GM12878 (cell line): ENCODE results near the gene SLC22A23. TPM values are rescaled to one million over a fixed set of nuclear protein-coding genes. Genes with fewer than 3 reads are reported as not detected.

Experiments
- ATAC-seq: fragments of 200-7000 bp; cut with Tn5 transposase; 3 replicates; pipeline ENCODE4 v1.9.1; 2020; ENCODE audit warnings: mild to moderate bottlenecking, moderate library complexity
- BruUV-seq: library from RNA; stranded (reverse); fragments of 400-500 nt; replicated peaks from 2 replicates; lab custom pipeline; 2021; lab: Mats Ljungman, UMichigan
- CTCF ChIA-PET: fragments of 300-600 bp; sonication (Branson Sonifier 250); formaldehyde crosslinking; extraction: SDS; loops from one replicate; lab custom pipeline; 2021; ENCODE audit warnings: inconsistent platforms; lab: Yijun Ruan, JAX
- POLR2A ChIA-PET: fragments of 350-600 bp; formaldehyde crosslinking; extraction: SDS; loops from one replicate; lab custom pipeline; 2021; ENCODE audit warnings: inconsistent platforms; lab: Charles Lee
- RAD21 ChIA-PET: fragments of 300-600 bp; sonication (Branson Sonifier 250); formaldehyde crosslinking; loops from one replicate; lab custom pipeline; 2023; ENCODE audit warnings: antibody characterized with exemption; ENCODE audit not compliant: unreplicated experiment; lab: Charles Lee
- SMC1A ChIA-PET: fragments of 300-600 bp; sonication (Branson Sonifier 250); formaldehyde crosslinking; loops from one replicate; lab custom pipeline; 2023; ENCODE audit not compliant: unreplicated experiment, uncharacterized antibody; lab: Charles Lee
- DNase-seq: peaks from one replicate; pipeline ENCODE4 v3.0.0-alpha.2; 2011; ENCODE audit warnings: low read depth, low spot score
- FAIRE-seq: peaks from 3 replicates; lab custom pipeline; 2011; peaks lifted over from hg19 to GRCh38; lab: Jason Lieb, UNC
- H2AFZ ChIP-seq: 2 replicates; pipeline ENCODE4 v1.6.0; 2011; ENCODE audit warnings: low read depth, low read length, control low read depth; ENCODE audit not compliant: control insufficient read depth
- H3K27ac ChIP-seq: 2 replicates; pipeline ENCODE4 v1.5.1; 2011; ENCODE audit warnings: control low read depth; ENCODE audit not compliant: control insufficient read depth, insufficient read depth
- H3K27me3 ChIP-seq, 2 experiments: replicated peaks in 1 of 2; 2 replicates each; pipeline versions ENCODE4 v1.6.0 to v1.6.1; 2011; ENCODE audit warnings: low read length in 1 of 2; ENCODE audit not compliant: control insufficient read depth in 2 of 2, insufficient read depth in 2 of 2
- H3K36me3 ChIP-seq, 2 experiments: 2 replicates each; pipeline ENCODE4 v1.5.1; 2011; ENCODE audit warnings: low read length in 1 of 2; ENCODE audit not compliant: control insufficient read depth in 2 of 2, insufficient read depth in 2 of 2
- H3K4me1 ChIP-seq: 2 replicates; pipeline ENCODE4 v1.6.1; 2011; ENCODE audit warnings: mild to moderate bottlenecking, low read length, moderate library complexity, mixed read lengths; ENCODE audit not compliant: control insufficient read depth, insufficient read depth
- H3K4me2 ChIP-seq: 2 replicates; pipeline ENCODE4 v1.6.0; 2011; ENCODE audit warnings: control low read depth; ENCODE audit not compliant: control insufficient read depth, insufficient read depth
- H3K4me3 ChIP-seq: fragments of 200-600 bp; sonication (generic); 2 replicates; pipeline ENCODE4 v1.5.1; 2016
- H3K79me2 ChIP-seq: 2 replicates; pipeline ENCODE4 v1.6.0; 2011; ENCODE audit warnings: low read length; ENCODE audit not compliant: control insufficient read depth, insufficient read depth
- H3K9ac ChIP-seq: 2 replicates; pipeline ENCODE4 v1.8.0; 2011; ENCODE audit warnings: low read length, control low read depth, mixed read lengths; ENCODE audit not compliant: control insufficient read depth, insufficient read depth
- H3K9me3 ChIP-seq: replicated peaks from 3 replicates; pipeline ENCODE4 v1.5.1; 2011; ENCODE audit warnings: mild to moderate bottlenecking, low read length; ENCODE audit not compliant: control insufficient read depth, insufficient read depth
- H4K20me1 ChIP-seq: 2 replicates; pipeline ENCODE4 v1.6.0; 2011; ENCODE audit not compliant: control insufficient read depth, insufficient read depth
- ASH2L ChIP-seq: fragments of 300-600, 200-600 bp; sonication (generic); IDR thresholded peaks from 2 replicates; pipeline ENCODE4 v1.6.1; 2017; ENCODE audit warnings: low read depth, mild to moderate bottlenecking, borderline replicate concordance
- JUNB ChIP-seq: IDR thresholded peaks from 2 replicates; pipeline ENCODE4 v1.6.1; 2016; ENCODE audit warnings: antibody characterized with exemption, mild to moderate bottlenecking
- KDM1A ChIP-seq: fragments of 200-600 bp; sonication (generic); IDR thresholded peaks from 2 replicates; pipeline ENCODE4 v1.6.1; 2016; ENCODE audit warnings: borderline replicate concordance
- LARP7 ChIP-seq: fragments of 450-650 bp; IDR thresholded peaks from 2 replicates; pipeline ENCODE4 v1.6.1; 2017; ENCODE audit warnings: mild to moderate bottlenecking
- NBN ChIP-seq: fragments of 450-650 bp; IDR thresholded peaks from 2 replicates; pipeline ENCODE4 v1.6.1; 2016
- PAX5 ChIP-seq: IDR thresholded peaks from 2 replicates; pipeline ENCODE4 v1.6.1; 2011; ENCODE audit warnings: low read depth, low read length, borderline replicate concordance
- POU2F2 ChIP-seq: IDR thresholded peaks from 3 replicates; pipeline ENCODE4 v1.6.1; 2011; ENCODE audit warnings: low read depth, mild to moderate bottlenecking, low read length, borderline replicate concordance
- SMAD5 ChIP-seq: IDR thresholded peaks from 2 replicates; pipeline ENCODE4 v1.6.1; 2016; ENCODE audit warnings: antibody characterized with exemption, low read depth
- SPI1 ChIP-seq: IDR thresholded peaks from 2 replicates; pipeline ENCODE4 v1.6.1; 2011; ENCODE audit warnings: low read depth, mild to moderate bottlenecking, low read length, moderate library complexity, borderline replicate concordance; ENCODE audit not compliant: insufficient read depth
- ZBED1 ChIP-seq: IDR thresholded peaks from 2 replicates; pipeline ENCODE4 v1.6.1; 2016; ENCODE audit warnings: borderline replicate concordance
- WGBS: methylation state at CpG from one replicate; pipeline ENCODE4 v1.1.6; 2016; ENCODE audit warnings: low lambda C conversion rate; ENCODE audit not compliant: insufficient replicate concordance, insufficient coverage; ENCODE audit errors: missing lambda C conversion rate; 5-methylcytosine and 5-hydroxymethylcytosine counted together
- in situ Hi-C: fragments of 300-500 bp; cut with MboI; formaldehyde crosslinking; loops from 9 replicates; pipeline ENCODE4 v1.14.3; 2018; ENCODE audit warnings: mixed read lengths
- intact Hi-C: fragments of 100-400 bp; cut with micrococcal nuclease; formaldehyde crosslinking; loops from one replicate; pipeline ENCODE4 v1.14.2; 2022; ENCODE audit not compliant: unreplicated experiment
- polyA plus RNA-seq, 11 experiments: library from polyadenylated mRNA; depleted of rRNA in 4 of 11; unstranded in 6 of 11; stranded (reverse) in 5 of 11; fragments of >200 nt; fragmentation: Nextera tagmentation in 4 of 11; fragmentation: Illumina TruSeq in 1 of 11; extraction: Ambion mirVana in 4 of 11; extraction: Trizol in 1 of 11; gene quantifications; 1 replicate in 1 of 11; 2 replicates in 10 of 11; pipeline versions ENCODE4 v1.2.1 to v1.2.3, GENCODE V29; 2011 to 2016; ENCODE audit warnings: inconsistent platforms in 2 of 11, missing spikeins in 2 of 11, low read depth in 1 of 11
- total RNA-seq, 4 experiments: library from RNA; depleted of rRNA in 3 of 4; stranded (reverse); fragments of >200 nt in 3 of 4; fragmentation: Illumina TruSeq in 1 of 4; extraction: Trizol in 1 of 4; gene quantifications; 2 replicates each; pipeline versions ENCODE4 v1.2.1 to v1.2.3, GENCODE V29; 2013 to 2021
- TF ChIP-seq, protein P1 (sequence below): fragments of 450-650 bp; IDR thresholded peaks from 2 replicates; pipeline ENCODE4 v1.6.1; 2017; ENCODE audit warnings: mild to moderate bottlenecking, moderate library complexity
- TF ChIP-seq, protein P2 (sequence below): IDR thresholded peaks from 2 replicates; pipeline ENCODE4 v1.6.1; 2011; ENCODE audit warnings: borderline replicate concordance, low read depth, mild to moderate bottlenecking, moderate library complexity, low read length; ENCODE audit not compliant: insufficient read depth, poor library complexity, severe bottlenecking
- TF ChIP-seq, protein P3 (sequence below): fragments of 450-650 bp; IDR thresholded peaks from 2 replicates; pipeline ENCODE4 v1.6.1; 2017; ENCODE audit warnings: mild to moderate bottlenecking, low read depth, inconsistent platforms; ENCODE audit not compliant: poor library complexity, severe bottlenecking

SLC22A23 gene
- total and polyA plus RNA-seq, 10 of the 15 experiments (the other 5 are each of a cell fraction or from before 2014, with no cell fraction given), result 0.20 to 2.4 (median 0.74) TPM

DNA sequence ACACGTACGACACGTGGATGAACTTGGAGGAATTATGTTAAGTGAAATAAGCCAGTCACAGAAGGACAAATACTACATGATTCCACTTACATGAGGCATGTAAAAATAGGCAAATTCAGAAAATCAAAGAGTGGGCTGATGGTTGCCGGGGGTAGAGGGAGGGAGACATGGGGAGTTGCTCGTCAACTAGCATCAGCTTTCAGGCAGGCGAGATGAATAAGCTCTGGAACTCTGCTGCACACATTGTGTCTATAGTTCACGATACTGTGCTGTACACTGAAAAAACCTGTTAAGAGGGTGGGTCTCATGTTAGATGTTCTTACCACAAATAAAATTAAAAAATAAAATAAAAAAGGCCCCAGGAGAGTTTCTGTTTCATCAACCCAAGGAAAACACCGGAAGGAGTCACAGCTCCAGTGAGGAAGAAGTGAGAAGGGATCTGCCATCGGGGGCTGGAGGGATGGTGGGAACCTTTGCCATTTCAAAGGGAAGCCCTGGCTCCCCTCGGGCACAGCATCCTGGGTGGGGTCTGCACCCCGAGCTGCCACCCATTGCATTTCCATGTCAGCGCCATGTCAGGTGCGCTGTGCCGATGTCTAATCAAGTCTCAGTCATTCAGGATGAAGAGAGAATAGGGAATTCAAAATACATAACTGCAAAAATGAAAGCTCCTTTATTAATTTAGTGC, 98.3 kb downstream of the SLC22A23 start (continued):
- TF ChIP-seq JUNB, result no peak
- TF ChIP-seq ASH2L, result no peak

DNA sequence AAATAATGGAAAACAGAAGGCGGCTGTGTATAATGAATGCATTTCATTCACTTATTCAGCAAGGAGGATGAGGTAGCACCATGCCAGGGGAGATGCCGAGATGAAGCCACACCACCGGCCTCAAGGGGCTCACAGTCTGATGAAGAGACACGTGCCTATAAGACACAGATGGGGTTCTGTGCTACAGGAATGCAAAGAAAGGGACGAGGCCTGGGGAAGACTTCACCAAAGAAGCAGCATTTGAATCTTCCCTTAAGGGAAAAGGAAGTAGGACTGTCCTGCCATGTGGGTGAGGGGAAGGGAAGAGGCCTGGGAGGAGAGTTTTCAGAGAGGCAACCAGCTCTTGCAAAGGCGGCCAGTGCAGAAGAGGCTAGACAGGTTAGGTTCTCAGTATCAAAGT, 99.2 kb downstream of the SLC22A23 start:
- DNase-seq (no peak), ATAC-seq (no peak), FAIRE-seq (no peak)
- SMC1A ChIA-PET, result interaction anchor here (0.7 to 2.0 kb wide), 13 partner anchors 9 to 62 kb away, joined by 3 to 13 read pairs (median 4); no protein-coding TSS in a partner anchor
- no peak overlapping the region for H3K4me2 ChIP-seq
- RAD21 ChIA-PET, result interaction anchor here (0.7 to 2.1 kb wide), 7 partner anchors 11 to 99 kb away, joined by 3 to 13 read pairs (median 3); partner anchors contain the start of gene SLC22A23
- intact Hi-C loops (loop anchor here (2.0 kb wide), 1 partner anchor 25 kb away; no protein-coding TSS in a partner anchor), in situ Hi-C loops (no loop called here)
- H4K20me1 ChIP-seq, result no peaks in the 10 kb centered on the region
- no peaks in the 10 kb centered on the region for H3K79me2 ChIP-seq
- H3K27ac ChIP-seq, result no peak overlapping the region
- H3K4me1 ChIP-seq, result peaks cover 7% of the 10 kb centered on the region
- POLR2A ChIA-PET, result interaction anchor here (0.7 to 2.5 kb wide), 5 partner anchors 9 to 29 kb away, joined by 3 to 13 read pairs (median 3); no protein-coding TSS in a partner anchor
- no peaks in the 10 kb centered on the region for H3K27me3 ChIP-seq
- TF ChIP-seq PAX5, result no peak
- no peak for TF ChIP-seq SPI1
- TF ChIP-seq POU2F2, result no peak
- no peak for TF ChIP-seq ZBED1
- TF ChIP-seq, protein P1, sequence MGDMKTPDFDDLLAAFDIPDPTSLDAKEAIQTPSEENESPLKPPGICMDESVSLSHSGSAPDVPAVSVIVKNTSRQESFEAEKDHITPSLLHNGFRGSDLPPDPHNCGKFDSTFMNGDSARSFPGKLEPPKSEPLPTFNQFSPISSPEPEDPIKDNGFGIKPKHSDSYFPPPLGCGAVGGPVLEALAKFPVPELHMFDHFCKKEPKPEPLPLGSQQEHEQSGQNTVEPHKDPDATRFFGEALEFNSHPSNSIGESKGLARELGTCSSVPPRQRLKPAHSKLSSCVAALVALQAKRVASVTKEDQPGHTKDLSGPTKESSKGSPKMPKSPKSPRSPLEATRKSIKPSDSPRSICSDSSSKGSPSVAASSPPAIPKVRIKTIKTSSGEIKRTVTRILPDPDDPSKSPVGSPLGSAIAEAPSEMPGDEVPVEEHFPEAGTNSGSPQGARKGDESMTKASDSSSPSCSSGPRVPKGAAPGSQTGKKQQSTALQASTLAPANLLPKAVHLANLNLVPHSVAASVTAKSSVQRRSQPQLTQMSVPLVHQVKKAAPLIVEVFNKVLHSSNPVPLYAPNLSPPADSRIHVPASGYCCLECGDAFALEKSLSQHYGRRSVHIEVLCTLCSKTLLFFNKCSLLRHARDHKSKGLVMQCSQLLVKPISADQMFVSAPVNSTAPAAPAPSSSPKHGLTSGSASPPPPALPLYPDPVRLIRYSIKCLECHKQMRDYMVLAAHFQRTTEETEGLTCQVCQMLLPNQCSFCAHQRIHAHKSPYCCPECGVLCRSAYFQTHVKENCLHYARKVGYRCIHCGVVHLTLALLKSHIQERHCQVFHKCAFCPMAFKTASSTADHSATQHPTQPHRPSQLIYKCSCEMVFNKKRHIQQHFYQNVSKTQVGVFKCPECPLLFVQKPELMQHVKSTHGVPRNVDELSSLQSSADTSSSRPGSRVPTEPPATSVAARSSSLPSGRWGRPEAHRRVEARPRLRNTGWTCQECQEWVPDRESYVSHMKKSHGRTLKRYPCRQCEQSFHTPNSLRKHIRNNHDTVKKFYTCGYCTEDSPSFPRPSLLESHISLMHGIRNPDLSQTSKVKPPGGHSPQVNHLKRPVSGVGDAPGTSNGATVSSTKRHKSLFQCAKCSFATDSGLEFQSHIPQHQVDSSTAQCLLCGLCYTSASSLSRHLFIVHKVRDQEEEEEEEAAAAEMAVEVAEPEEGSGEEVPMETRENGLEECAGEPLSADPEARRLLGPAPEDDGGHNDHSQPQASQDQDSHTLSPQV, result no peak
- TF ChIP-seq NBN, result no peak
- TF ChIP-seq, protein P2, sequence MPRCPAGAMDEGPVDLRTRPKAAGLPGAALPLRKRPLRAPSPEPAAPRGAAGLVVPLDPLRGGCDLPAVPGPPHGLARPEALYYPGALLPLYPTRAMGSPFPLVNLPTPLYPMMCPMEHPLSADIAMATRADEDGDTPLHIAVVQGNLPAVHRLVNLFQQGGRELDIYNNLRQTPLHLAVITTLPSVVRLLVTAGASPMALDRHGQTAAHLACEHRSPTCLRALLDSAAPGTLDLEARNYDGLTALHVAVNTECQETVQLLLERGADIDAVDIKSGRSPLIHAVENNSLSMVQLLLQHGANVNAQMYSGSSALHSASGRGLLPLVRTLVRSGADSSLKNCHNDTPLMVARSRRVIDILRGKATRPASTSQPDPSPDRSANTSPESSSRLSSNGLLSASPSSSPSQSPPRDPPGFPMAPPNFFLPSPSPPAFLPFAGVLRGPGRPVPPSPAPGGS, result no peak
- no peak for TF ChIP-seq SMAD5
- no peak for TF ChIP-seq LARP7
- TF ChIP-seq, protein P3, sequence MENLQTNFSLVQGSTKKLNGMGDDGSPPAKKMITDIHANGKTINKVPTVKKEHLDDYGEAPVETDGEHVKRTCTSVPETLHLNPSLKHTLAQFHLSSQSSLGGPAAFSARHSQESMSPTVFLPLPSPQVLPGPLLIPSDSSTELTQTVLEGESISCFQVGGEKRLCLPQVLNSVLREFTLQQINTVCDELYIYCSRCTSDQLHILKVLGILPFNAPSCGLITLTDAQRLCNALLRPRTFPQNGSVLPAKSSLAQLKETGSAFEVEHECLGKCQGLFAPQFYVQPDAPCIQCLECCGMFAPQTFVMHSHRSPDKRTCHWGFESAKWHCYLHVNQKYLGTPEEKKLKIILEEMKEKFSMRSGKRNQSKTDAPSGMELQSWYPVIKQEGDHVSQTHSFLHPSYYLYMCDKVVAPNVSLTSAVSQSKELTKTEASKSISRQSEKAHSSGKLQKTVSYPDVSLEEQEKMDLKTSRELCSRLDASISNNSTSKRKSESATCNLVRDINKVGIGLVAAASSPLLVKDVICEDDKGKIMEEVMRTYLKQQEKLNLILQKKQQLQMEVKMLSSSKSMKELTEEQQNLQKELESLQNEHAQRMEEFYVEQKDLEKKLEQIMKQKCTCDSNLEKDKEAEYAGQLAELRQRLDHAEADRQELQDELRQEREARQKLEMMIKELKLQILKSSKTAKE, result no peak
- TF ChIP-seq KDM1A, result no peak
- H3K4me3 ChIP-seq, result no peak overlapping the region
- BruUV-seq, result no TSS peak
- CTCF ChIA-PET, result interaction anchor here (0.9 to 1.7 kb wide), 6 partner anchors 9 to 621 kb away, joined by 3 to 8 read pairs (median 4); no protein-coding TSS in a partner anchor
- 54% methylated on average over 6 of the region's 6 CpGs for WGBS
- no peak overlapping the region for H3K9ac ChIP-seq
- H3K9me3 ChIP-seq, result no peaks in the 10 kb centered on the region; the same call in 2 of the 3 replicates
- H2AFZ ChIP-seq, result no peak overlapping the region
- H3K36me3 ChIP-seq, result no peaks in the 10 kb centered on the region
